Kidney (tissue), 14 donors: ENCODE data around the gene GP1BB. TPM values are rescaled to one million over a fixed set of nuclear protein-coding genes. Genes with fewer than 3 reads are reported as not detected.

Experiments used
- DNase-seq, 5 donors: peaks; one replicate each; pipeline ENCODE4 v3.0.0-alpha.2; 2013 to 2020
- FAIRE-seq: peaks from 2 replicates; lab custom pipeline; 2012; peaks lifted over from hg19 to GRCh38; lab: Jason Lieb, UNC
- H3K27ac ChIP-seq, 2 donors: one replicate each; pipeline ENCODE4 v1.7.0; 2013; ENCODE audit warnings: low read depth in 2 of 2, low read length in 2 of 2, inconsistent platforms in 1 of 2
- H3K27me3 ChIP-seq: one replicate; pipeline ENCODE4 v1.7.1; 2013; ENCODE audit warnings: low read length, inconsistent platforms; ENCODE audit not compliant: control insufficient read depth, insufficient read depth
- H3K36me3 ChIP-seq, 3 donors: one replicate each; pipeline versions ENCODE4 v1.7.0 to v1.7.1; 2013; ENCODE audit warnings: low read length in 3 of 3, control low read depth in 1 of 3, inconsistent platforms in 1 of 3; ENCODE audit not compliant: insufficient read depth in 3 of 3, control insufficient read depth in 2 of 3
- H3K4me1 ChIP-seq, 3 donors: one replicate each; pipeline versions ENCODE4 v1.7.0 to v1.7.1; 2013; ENCODE audit warnings: low read length in 3 of 3, inconsistent platforms in 1 of 3, low read depth in 1 of 3; ENCODE audit not compliant: control insufficient read depth in 2 of 3, insufficient read depth in 2 of 3
- H3K4me3 ChIP-seq, 3 donors: one replicate each; pipeline versions ENCODE4 v1.7.0 to v1.8.1; 2013; ENCODE audit warnings: low read length in 3 of 3, control low read depth in 1 of 3, inconsistent platforms in 1 of 3
- H3K9ac ChIP-seq, 3 donors: one replicate each; pipeline versions ENCODE4 v1.7.0 to v1.7.1; 2013; ENCODE audit warnings: low read length in 3 of 3, control low read depth in 1 of 3, inconsistent platforms in 1 of 3
- H3K9me3 ChIP-seq, 3 donors: one replicate each; pipeline versions ENCODE4 v1.7.0 to v1.7.1; 2013; ENCODE audit warnings: low read length in 3 of 3, control low read depth in 1 of 3, inconsistent platforms in 1 of 3; ENCODE audit not compliant: control insufficient read depth in 2 of 3, insufficient read depth in 1 of 3
- intact Hi-C: fragments of 100-400 bp; cut with DNase I; formaldehyde crosslinking; loops from one replicate; pipeline ENCODE4 v1.11.1; 2022
- polyA plus RNA-seq: library from polyadenylated mRNA; stranded (reverse); fragments of 350-450 nt; fragmentation: Illumina TruSeq; extraction: RNeasy Lipid Tissue Mini Kit (QIAGEN cat#74804); gene quantifications from one replicate; pipeline ENCODE4 v1.2.3, GENCODE V29; 2014; ENCODE audit warnings: low read depth, low replicate concordance; ENCODE audit not compliant: insufficient read depth
- total RNA-seq: library from RNA; stranded (reverse); fragmentation: NEBNext Ultra II Directional; extraction: Animal tissue kit (Norgen Biotek cat#: 25700); gene quantifications from one replicate; pipeline ENCODE4 v1.2.1, GENCODE V29; 2021
- TF ChIP-seq, protein P1 (sequence below): IDR thresholded peaks from 3 replicates; pipeline ENCODE4 v1.5.1; 2012; ENCODE audit warnings: mild to moderate bottlenecking, moderate library complexity, borderline replicate concordance; ENCODE audit not compliant: insufficient read depth; ENCODE audit errors: extremely low read depth
- donor health status: control.
- donor health status: control.
- donor health status: control.
- donor health status: control.
- donor health status: control.
- donor health status: DM: yes; HTN: yes; CAD: no.
- donor health status: Normal renal cell carcinoma (clear cell type).

Gene GP1BB
- total and polyA plus RNA-seq, 2 donors from 2014 or later, result 1.9 to 4.1 TPM

DNA sequence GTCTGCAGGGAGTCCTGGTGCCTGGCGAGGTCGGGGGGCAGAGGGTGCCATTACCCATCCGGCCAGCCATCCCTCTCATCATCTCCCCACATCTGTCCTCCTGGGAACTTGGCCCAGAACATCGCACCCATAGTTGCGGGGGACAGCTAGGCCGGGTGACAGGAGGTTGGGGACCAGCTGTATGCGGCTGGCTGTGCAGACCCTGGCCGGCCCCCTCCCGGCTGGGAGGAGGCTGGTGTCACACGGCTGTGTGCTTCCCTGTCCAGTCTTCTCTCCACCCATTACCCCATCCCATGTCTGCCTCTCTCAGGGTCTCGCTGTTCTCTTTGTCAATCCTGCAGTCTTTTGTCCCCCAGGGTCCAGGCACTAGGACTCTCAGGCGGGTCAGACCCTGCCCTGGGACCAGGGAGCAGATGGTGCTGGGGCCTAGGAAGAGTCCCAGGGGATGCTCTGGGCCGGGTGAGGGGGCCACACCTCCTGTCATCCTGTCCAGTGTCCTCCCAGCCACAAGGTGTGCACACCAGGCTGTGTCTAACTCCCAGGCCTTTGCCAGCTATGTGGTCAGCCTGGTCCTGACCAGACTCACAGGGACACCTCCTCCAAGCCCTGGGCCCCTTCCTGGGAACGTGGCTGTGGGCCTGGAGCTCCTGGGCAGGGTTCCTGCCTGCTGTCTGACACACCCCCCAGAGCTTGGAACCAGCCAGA lies 30.8 kb downstream of the GP1BB start:
- Histone ChIP-seq H3K4me1 (peaks cover 0 to 2% (median 0%) of the 10 kb centered on the region in 3 donors), H3K27me3 (peaks cover 37% of the 10 kb centered on the region), H3K36me3 (no peaks in the 10 kb centered on the region), H3K27ac (no peak overlapping the region), H3K9me3 (no peaks in the 10 kb centered on the region), H3K4me3 (no peak overlapping the region), H3K9ac (no peak overlapping the region)
- intact Hi-C loops, result no loop called here
- TF ChIP-seq, protein P1, sequence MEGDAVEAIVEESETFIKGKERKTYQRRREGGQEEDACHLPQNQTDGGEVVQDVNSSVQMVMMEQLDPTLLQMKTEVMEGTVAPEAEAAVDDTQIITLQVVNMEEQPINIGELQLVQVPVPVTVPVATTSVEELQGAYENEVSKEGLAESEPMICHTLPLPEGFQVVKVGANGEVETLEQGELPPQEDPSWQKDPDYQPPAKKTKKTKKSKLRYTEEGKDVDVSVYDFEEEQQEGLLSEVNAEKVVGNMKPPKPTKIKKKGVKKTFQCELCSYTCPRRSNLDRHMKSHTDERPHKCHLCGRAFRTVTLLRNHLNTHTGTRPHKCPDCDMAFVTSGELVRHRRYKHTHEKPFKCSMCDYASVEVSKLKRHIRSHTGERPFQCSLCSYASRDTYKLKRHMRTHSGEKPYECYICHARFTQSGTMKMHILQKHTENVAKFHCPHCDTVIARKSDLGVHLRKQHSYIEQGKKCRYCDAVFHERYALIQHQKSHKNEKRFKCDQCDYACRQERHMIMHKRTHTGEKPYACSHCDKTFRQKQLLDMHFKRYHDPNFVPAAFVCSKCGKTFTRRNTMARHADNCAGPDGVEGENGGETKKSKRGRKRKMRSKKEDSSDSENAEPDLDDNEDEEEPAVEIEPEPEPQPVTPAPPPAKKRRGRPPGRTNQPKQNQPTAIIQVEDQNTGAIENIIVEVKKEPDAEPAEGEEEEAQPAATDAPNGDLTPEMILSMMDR, result no peak
- DNase-seq (no peak), FAIRE-seq (no peak)

DNA sequence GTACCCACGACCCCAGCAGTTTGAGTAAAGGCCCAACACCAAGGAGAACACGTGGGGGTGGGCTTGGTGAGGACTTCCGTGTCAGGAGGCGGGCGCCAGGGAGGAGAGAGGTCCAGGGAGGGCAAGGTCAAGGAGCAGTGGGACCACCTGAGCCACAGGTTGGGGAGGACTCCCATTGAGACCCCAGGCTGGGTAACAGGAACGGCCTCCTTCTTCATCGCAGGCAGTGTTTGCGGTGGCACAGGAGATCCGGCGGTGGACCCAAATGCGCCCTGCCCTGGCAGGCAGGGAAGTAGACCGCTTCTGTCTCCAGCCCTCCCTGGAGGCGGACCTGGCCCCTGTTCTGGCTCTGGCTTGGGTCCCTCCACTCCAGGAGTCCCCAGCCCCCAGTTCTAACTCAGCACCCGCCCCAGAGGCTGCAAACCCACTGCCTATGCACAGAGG lies 31.4 kb downstream of the GP1BB start:
- no peaks in the 10 kb centered on the region for H3K9me3 ChIP-seq
- H3K4me1 ChIP-seq, result peaks cover 0 to 2% (median 0%) of the 10 kb centered on the region in 3 donors
- peaks cover 41% of the 10 kb centered on the region for H3K27me3 ChIP-seq
- intact Hi-C loops, result no loop called here
- FAIRE-seq (no peak), DNase-seq (no peak)
- no peak overlapping the region for H3K9ac ChIP-seq
- no peaks in the 10 kb centered on the region for H3K36me3 ChIP-seq
- H3K4me3 ChIP-seq, result no peak overlapping the region
- TF ChIP-seq, protein P1, result no peak
- H3K27ac ChIP-seq, result no peak overlapping the region

DNA sequence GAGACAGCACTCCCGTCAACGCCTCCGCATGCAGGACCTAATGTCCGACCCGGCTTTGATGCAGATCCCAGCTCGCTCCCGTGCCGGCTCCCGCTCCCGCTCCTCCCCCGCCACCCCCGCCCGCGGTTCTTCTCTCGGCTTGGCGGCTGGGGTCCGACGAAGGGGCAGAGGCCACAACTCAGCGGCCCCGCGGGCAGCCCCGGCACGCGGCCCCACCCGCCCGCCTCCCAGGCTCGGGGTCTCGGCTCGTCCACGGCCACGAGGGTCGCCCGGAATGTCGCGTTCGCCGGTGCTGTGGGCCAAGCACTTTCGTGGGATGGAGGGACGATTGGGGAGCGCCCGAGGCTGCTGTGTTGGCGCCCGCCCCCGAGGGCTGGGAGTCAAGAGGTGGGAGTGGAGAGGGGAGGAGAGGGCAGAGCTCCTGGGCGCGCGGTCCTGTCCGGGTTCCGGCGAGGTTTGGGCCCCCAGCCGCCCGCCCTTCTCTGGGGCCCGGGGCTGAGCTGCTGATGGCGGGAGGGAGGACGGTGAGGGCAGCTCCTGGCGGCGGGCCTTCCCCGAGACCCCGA lies 31.9 kb downstream of the GP1BB start:
- no peak for FAIRE-seq
- Histone ChIP-seq H3K4me1 (peaks cover 0 to 2% (median 0%) of the 10 kb centered on the region in 3 donors), H3K36me3 (no peaks in the 10 kb centered on the region), H3K9me3 (no peaks in the 10 kb centered on the region), H3K27ac (no peak overlapping the region), H3K27me3 (peaks cover 45% of the 10 kb centered on the region), H3K9ac (no peak overlapping the region), H3K4me3 (no peak overlapping the region)
- no peak for DNase-seq
- TF ChIP-seq, protein P1, result no peak
- intact Hi-C loops, result no loop called here
